OCI-LY1 (cell line): ENCODE results near the gene NDUFS8.

ENCODE experiments used
- CTCF ChIP-seq: fragments of 200-600 bp; sonication (generic), shearing (Covaris generic); IDR thresholded peaks from 2 replicates; pipeline ENCODE4 v1.5.1; 2017; ENCODE audit warnings: mild to moderate bottlenecking, antibody characterized with exemption, low read length, moderate library complexity, mixed read lengths
- EZH2 ChIP-seq: fragments of 200-600 bp; sonication (generic), shearing (Covaris generic); IDR thresholded peaks from 2 replicates; pipeline ENCODE4 v1.8.0; 2017; ENCODE audit warnings: borderline replicate concordance, mixed run types, mild to moderate bottlenecking, antibody characterized with exemption, low read length, moderate library complexity, mixed read lengths

- TF ChIP-seq CTCF (no peak), EZH2 (no peak)
These were observed 31.3 kb upstream of the NDUFS8 start for GRCh38 chr11:67999201-67999629.
